ENCODE measurements around the gene RASEF.
"Not testable (repeated sequence)": the region's sequence is repeated elsewhere in the genome, so short reads cannot be mapped to it uniquely, and the experiment has no call there.

Gene RASEF

GRCh38 chr9:83062651-83063527, at the start of gene RASEF:
Gene RASEF (minus strand): TSS chr9:83063142. CDS start chr9:83062867, 275 bp downstream.
- in situ Hi-C loops (cut with HindIII; ENCODE audit: low pct_unique_long_range_greater_than_20kb, low sequenced_read_pairs), result no loop called here
- no peak for TF ChIP-seq JUND (IDR thresholded peaks at IDR 0.05; ENCODE audit: low read depth)
- peak; percentile 58 to 96 for DNase-seq (ENCODE audit: low read depth in 1 of 2, low spot score in 1 of 2)

GRCh38 chr9:83111169-83111568, 48.2 kb upstream of the RASEF start:
- in situ Hi-C loops (cut with HindIII; ENCODE audit: low pct_unique_long_range_greater_than_20kb, low sequenced_read_pairs), result no loop called here
- no peak for TF ChIP-seq JUND (IDR thresholded peaks at IDR 0.05; ENCODE audit: low read depth)
- DNase-seq (ENCODE audit: low read depth in 1 of 2, low spot score in 1 of 2), result no peak

- no peak for DNase-seq (ENCODE audit: low read depth in 1 of 2, low spot score in 1 of 2)
- in situ Hi-C loops (cut with HindIII; ENCODE audit: low pct_unique_long_range_greater_than_20kb, low sequenced_read_pairs), result no loop called here
- no peak for TF ChIP-seq JUND (IDR thresholded peaks at IDR 0.05; ENCODE audit: low read depth)
Measured at GRCh38 chr9:83109296-83109695, 46.4 kb upstream of the RASEF start.

DNA sequence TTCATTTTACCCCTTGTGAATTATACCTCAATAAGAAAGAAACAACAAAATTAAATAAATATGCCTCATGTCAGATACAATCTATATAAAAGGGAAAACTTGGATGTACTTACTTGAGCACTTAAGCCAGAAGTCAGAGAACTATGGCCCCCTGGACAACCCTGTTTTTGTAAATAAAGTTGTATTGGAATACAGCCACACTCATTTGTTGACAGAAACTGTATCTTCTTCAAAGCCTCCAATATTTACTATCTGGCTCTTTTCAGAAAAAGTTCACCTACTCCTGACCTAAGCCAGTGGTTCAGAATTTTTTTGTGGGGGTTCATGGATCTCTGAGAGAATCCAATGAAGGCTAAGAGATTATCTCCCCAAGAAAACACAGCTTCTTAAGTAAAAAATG, 45.3 kb upstream of the RASEF start:
- in situ Hi-C loops (cut with HindIII; ENCODE audit: low pct_unique_long_range_greater_than_20kb, low sequenced_read_pairs), result no loop called here
- TF ChIP-seq JUND (IDR thresholded peaks at IDR 0.05; ENCODE audit: low read depth), result no peak
- DNase-seq (ENCODE audit: low read depth in 1 of 2, low spot score in 1 of 2), result no peak

GRCh38 chr9:83106772-83107171, 43.8 kb upstream of the RASEF start:
- no peak for DNase-seq (ENCODE audit: low read depth in 1 of 2, low spot score in 1 of 2)
- in situ Hi-C loops (cut with HindIII; ENCODE audit: low pct_unique_long_range_greater_than_20kb, low sequenced_read_pairs), result no loop called here
- TF ChIP-seq JUND (IDR thresholded peaks at IDR 0.05; ENCODE audit: low read depth), result no peak

GRCh38 chr9:83106263-83106662, 43.3 kb upstream of the RASEF start:
- no peak for TF ChIP-seq JUND (IDR thresholded peaks at IDR 0.05; ENCODE audit: low read depth)
- in situ Hi-C loops (cut with HindIII; ENCODE audit: low pct_unique_long_range_greater_than_20kb, low sequenced_read_pairs), result no loop called here
- no peak for DNase-seq (ENCODE audit: low read depth in 1 of 2, low spot score in 1 of 2)

- no peak for DNase-seq (ENCODE audit: low read depth in 1 of 2, low spot score in 1 of 2)
- no peak for TF ChIP-seq JUND (IDR thresholded peaks at IDR 0.05; ENCODE audit: low read depth)
- in situ Hi-C loops (cut with HindIII; ENCODE audit: low pct_unique_long_range_greater_than_20kb, low sequenced_read_pairs), result no loop called here
Measured at GRCh38 chr9:83097633-83098032, 34.7 kb upstream of the RASEF start.

DNA sequence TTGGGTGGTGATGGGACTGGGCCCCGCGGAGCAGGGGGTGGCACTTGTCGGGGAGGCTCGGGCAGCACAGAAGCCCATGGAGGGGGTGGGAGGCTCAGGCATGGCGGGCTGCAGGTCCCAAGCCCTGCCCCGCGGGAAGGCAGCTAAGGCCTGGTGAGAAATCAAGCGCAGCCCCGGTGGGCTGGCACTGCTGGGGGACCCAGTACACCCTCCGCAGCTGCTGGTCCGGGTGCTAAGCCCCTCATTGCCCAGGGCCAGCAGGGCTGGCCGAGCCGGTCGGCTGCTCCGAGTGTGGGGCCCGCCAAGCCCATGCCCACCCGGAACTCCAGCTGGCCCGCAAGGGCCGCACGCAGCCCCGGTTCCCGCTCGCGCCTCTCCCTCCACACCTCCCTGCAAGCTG, 30.4 kb upstream of the RASEF start:
- in situ Hi-C loops (cut with HindIII; ENCODE audit: low pct_unique_long_range_greater_than_20kb, low sequenced_read_pairs); DNase-seq (ENCODE audit: low read depth in 1 of 2, low spot score in 1 of 2): not testable (repeated sequence)

GRCh38 chr9:83081846-83082245, 18.9 kb upstream of the RASEF start:
- TF ChIP-seq JUND (IDR thresholded peaks at IDR 0.05; ENCODE audit: low read depth), result no peak
- no peak for DNase-seq (ENCODE audit: low read depth in 1 of 2, low spot score in 1 of 2)
- in situ Hi-C loops (cut with HindIII; ENCODE audit: low pct_unique_long_range_greater_than_20kb, low sequenced_read_pairs), result no loop called here

DNA sequence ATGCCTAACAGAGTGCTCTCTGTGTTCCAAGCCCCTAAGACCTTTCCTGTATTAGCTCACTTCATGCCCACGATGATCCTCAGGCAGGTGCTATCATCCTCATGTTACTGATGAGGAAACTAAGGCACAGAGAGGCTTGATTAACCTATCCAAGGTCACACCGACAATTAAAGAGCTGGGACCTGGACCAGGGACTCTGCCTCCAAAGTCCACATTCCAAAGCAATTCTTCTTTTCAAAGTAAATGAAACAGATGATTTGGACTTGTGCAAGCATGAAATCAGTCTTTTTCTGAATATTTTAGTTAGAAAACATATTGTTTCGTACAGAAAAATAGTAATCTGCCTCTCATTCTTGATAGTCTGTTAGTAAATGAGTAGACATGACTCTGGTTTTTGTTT, 18.1 kb upstream of the RASEF start:
- in situ Hi-C loops (cut with HindIII; ENCODE audit: low pct_unique_long_range_greater_than_20kb, low sequenced_read_pairs), result no loop called here
- no peak for DNase-seq (ENCODE audit: low read depth in 1 of 2, low spot score in 1 of 2)
- TF ChIP-seq JUND (IDR thresholded peaks at IDR 0.05; ENCODE audit: low read depth), result no peak

- not testable (repeated sequence) for DNase-seq (ENCODE audit: low read depth in 1 of 2, low spot score in 1 of 2)
Measured at GRCh38 chr9:83075932-83076331, 13.0 kb upstream of the RASEF start.

DNA sequence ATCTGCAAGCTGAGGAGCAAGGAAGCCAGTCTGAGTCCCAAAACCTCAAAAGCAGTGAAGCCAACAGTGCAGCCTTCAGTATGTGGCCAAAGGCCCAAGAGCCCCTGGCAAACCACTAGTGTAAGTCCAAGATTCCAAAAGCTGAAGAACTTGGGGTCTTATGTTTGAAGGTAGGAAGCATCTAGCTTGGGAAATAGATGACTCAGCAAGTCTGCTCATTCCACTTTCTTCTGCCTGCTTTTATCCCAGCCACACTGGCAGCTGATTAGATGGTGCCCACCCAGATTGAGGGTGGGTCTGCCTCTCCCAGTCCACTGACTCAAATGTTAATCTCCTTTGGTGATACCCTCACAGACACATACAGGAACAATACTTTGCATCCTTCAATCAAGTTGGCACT, 9.6 kb upstream of the RASEF start:
- in situ Hi-C loops (cut with HindIII; ENCODE audit: low pct_unique_long_range_greater_than_20kb, low sequenced_read_pairs), result not testable (repeated sequence)

More at GRCh38 chr9:83075932-83076331, 13.0 kb upstream of the RASEF start:
- in situ Hi-C loops (cut with HindIII; ENCODE audit: low pct_unique_long_range_greater_than_20kb, low sequenced_read_pairs), result not testable (repeated sequence)

GRCh38 chr9:83071626-83072025, 8.7 kb upstream of the RASEF start:
- in situ Hi-C loops (cut with HindIII; ENCODE audit: low pct_unique_long_range_greater_than_20kb, low sequenced_read_pairs), result no loop called here
- DNase-seq (ENCODE audit: low read depth in 1 of 2, low spot score in 1 of 2), result no peak
- no peak for TF ChIP-seq JUND (IDR thresholded peaks at IDR 0.05; ENCODE audit: low read depth)

More for the DNA sequence above, 9.6 kb upstream of the RASEF start:
- not testable (repeated sequence) for DNase-seq (ENCODE audit: low read depth in 1 of 2, low spot score in 1 of 2)

- no peak for DNase-seq (ENCODE audit: low read depth in 1 of 2, low spot score in 1 of 2)
- no peak for TF ChIP-seq JUND (IDR thresholded peaks at IDR 0.05; ENCODE audit: low read depth)
- in situ Hi-C loops (cut with HindIII; ENCODE audit: low pct_unique_long_range_greater_than_20kb, low sequenced_read_pairs), result no loop called here
Measured at GRCh38 chr9:83070261-83070660, 7.3 kb upstream of the RASEF start.
